ENCODE data around the gene TRMT2A.

Gene TRMT2A

DNA sequence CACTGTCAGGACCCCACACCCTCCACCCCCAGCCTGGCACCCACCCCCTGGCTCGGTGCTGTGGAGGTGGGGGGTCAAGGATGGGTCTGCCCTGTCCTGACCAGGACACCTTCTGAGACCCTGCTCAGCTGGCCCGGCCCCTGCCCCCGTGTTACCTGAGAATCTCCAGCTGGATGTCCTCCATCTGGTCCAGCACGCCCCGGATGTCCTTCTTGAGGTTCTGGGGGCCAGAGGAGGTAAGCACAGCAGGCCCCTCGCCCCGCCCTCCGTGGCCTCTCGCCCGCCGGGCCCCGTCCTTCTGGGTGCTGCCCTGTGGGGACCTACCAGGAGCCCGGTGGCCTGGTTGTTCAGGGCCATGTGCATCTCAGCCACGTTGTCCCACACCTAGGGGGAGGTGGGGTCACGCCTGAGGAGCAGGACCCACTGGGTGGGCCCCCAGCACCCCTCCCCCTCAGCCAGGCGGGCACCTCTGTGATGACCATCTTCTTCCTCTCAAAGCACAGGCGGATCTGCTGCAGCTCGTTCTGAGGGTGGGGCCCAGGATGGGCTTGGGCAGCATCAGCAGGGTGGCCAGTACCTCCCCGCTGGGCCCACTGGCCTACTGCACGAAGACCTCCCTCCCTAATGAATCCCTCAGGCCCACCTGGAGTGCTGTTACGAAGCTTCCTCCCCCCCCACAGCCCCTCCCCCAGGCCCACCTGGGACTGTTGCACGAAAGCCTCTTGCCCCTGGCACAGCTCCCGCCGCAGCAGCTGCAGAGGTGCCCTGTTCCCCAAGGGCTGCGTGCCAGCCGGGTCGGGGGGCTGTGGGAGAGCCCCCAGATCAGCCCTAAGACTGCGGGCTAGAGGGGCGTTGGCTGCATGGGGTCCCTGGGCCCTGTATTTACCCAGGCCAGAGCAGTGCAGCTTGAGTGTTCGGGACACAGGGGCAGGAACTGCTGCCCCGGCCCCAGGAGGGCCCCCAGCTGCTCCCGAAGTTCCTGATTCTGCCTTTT, 32.5 kb upstream of the TRMT2A start:
- no peak for DNase-seq

DNA sequence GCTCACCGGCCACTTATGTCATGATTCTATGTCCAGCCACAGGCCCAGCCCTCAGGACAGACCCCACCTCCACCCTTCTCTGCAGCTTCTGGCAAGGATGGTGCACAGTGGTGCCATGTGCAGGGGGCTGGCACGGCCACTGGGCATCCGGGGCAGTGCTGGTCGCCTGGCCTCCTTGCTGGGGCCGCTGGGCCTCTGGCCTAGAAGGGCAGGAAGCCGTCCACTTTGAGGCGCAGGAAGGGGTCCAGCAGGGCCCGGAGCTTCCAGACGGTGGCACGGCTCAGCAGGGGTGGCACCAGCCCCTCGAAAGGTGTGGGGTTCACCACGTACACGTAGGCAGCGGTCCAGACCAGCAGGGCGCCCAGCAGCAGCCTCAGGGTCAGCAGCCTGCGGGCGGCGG, 31.4 kb upstream of the TRMT2A start:
- no peak for DNase-seq

DNA sequence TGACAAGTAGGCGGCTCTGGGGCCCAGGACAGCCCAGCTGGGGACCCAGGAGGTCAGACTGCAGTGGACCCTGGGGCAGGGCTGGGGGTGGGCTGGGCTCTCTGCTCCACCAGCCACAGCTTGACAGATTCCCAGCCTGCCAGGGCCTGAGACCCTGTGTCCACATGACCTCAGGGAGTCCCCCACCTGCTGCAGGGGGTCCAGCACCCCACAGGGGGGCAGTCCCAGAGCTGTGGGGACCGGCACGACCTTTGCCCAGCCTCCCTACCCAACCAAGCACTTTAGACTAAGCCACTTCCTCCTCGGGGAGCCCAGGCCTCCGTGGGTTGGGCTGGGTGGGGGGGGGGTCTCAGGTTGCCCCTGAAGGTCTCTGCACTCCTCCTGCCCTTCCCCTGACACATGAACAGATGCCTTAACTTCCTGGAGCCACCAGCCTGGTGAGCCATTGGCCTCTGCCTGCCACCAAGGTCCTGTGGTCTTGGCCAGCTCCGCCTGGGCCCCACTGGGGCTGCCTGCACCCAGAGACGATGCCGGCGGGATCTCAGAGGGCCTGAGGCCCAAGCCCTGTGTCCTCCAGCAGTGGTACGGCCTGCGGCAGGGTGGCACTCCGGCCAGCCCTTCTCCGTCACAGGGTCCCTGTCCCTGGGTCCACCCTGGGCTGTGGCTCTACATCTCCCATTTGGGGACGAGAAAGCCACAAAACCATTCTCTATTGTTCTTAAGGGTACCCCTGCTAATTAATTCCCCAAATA, 30.4 kb upstream of the TRMT2A start:
- DNase-seq, result no peak

DNA sequence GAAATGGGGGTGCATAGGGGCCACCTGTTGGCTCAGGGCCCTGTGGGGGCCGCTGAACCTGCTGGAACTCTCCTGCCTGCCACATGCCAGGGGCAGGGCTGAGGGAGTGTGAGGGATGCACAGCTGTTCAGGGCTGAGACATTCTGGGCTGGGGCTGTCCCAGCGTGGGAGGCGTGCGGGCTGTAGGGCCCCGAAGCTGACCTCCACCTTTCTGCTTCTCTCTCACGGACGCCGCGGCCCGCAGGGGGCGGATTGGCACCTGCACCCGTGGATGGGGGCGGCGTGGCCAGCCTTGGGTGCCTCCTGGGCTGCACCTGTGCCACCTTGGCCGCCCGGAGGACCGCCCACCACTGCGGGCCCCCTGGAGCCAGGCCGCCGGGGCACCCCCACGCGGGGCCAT, 29.8 kb upstream of the TRMT2A start:
- no peak for DNase-seq

DNA sequence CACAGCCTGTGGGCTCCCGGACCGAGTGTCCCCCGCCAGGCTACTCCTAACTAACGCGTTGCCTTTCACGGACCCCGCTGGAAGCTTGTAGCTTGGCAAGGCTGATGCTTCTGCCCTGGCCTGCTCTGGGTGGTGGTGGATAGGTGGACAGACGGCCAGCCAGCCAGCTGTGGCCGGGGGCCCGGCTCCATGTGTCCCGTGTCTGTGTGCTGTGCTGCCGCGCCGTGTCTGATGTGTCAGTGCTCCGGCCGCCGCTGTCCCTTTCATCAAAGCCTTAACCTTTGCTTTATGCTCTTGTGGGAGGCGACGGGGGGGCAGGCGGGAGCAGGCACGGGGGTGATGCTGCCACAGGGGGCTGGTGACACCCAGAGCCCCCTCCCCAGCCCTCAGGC, 28.8 kb upstream of the TRMT2A start:
- no peak for DNase-seq

DNA sequence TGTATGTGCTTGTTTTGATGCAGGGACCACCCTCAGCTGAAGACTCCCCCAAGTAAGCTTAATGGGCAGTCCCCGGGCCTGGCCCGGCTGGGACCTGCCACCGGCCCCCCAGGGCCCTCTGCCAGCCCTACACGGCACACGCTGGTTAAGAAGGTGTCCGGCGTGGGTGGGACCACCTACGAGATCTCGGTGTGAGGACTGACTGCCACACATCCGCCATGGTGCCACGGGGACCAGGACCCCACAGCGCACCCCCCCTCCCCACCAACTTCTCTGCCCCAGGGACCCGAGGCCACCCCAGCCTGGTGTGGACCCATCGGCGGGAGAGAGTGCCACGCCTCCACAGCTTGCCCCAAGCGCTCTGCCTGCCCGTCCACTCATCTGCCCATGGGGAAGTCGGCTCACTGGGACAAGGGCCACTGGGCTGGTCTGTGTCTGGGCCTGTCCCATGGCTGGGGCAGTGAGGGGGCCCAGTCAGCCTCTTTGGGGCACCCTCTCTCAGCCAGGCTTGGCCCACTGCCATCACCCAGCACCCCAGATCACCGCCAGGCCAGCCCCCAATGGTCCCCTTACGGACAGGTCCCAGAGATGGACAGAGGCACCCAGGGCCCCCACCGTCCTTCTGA, 28.3 kb upstream of the TRMT2A start:
- DNase-seq, result no peak

DNA sequence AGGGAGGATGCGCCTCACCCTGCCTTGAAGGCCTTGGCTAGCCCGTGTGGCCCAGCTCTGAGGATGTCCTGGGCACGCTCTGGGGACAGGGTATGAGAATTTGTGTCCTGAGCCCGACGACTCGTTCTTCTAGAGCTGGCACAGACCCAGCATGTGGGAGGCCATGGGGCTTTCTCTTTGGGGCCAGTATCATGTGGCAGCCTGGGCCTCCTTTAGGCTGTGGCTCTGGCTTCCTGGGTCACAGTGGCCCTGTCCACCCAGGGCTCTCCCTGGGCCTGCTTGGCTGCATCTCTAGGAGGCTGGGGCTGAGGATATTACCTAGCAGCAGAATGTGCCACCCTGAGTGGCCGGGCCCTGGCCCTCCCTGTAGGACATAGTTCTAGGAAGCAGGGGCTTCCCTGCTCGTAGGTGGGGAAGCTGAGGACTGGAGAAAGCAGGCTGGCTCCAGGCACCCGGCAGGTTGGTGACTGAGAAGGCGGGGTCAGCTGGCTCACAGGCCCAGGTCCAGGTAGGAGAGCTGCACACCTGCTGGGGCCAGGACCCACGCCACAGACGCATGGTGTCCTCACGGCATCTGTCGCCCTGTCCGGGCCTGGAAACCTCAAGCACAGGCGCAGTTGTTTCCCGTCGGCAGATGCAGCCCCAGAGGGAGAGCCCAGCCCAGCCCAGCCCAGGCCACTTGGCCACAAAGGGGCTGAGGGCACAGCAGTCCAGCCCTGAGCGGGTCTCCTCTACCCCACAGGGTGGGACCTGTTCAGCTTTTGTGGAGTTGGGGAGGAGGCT, 27.0 kb upstream of the TRMT2A start:
- DNase-seq, result no peak

DNA sequence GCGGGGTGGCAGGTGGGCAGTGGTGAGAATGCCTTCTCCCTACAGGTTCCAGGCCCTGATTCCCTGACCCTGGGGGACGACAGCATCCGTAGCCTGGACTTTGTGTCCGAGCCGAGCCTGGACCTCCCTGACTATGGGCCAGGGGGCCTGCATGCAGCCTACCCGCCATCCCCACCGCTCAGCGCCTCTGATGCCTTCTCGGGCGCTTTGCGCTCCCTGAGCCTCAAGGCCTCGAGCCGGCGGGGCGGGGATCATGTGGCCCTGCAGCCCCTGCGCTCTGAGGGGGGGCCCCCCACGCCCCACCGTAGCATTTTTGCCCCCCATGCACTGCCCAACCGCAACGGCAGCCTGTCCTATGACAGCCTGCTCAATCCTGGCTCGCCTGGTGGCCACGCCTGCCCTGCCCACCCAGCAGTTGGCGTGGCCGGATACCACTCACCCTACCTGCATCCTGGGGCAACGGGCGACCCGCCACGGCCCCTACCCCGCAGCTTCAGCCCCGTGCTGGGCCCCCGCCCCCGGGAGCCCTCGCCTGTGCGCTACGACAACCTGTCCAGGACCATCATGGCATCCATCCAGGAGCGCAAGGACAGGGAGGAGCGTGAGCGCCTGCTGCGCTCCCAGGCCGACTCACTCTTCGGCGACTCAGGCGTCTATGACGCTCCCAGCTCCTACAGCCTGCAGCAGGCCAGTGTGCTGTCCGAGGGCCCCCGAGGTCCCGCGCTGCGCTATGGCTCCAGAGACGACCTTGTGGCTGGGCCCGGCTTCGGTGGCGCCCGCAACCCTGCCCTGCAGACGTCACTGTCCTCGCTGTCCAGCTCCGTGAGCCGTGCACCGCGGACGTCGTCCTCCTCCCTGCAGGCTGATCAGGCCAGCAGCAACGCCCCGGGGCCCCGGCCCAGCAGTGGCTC, 25.9 kb upstream of the TRMT2A start:
- DNase-seq, result no peak

DNA sequence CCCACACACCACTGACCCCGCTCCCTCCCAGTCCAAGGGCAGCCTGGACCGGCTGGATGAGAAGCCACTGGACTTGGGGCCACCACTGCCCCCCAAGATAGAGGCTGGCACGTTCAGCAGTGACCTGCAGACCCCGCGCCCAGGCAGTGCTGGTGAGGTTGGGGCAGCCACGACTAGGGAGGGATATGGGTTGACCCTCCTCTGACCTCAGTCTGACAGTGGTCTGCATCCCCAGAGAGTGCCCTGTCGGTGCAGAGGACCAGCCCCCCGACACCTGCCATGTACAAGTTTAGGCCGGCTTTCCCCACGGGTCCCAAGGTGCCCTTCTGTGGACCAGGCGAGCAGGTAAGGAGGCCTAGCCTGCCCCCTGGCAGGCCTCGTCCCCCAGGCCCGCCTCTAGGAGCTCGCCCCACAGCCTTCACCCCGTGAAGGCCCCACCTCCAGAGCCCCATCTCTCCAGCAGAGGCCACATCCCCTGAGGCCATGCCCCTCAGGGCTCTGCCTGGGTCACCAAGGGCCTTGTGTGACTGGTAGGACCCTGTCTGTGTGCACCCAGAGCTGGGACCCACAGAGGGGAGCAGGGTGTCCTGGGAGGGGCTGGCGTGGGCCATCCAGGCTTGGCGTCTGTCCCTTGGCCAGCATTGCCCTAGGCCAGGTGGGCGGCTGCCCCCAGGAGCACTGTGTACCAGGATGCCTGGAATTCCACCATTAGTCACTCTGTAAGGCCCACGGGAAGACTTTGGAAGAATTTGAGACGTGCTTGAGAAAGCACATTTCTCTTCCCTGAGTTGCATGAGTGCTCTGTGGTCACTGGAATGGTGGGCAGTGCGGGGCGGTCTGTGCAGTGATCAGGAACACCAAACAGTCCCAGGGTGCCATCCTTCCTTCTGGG, 24.4 kb upstream of the TRMT2A start:
- DNase-seq, result no peak

DNA sequence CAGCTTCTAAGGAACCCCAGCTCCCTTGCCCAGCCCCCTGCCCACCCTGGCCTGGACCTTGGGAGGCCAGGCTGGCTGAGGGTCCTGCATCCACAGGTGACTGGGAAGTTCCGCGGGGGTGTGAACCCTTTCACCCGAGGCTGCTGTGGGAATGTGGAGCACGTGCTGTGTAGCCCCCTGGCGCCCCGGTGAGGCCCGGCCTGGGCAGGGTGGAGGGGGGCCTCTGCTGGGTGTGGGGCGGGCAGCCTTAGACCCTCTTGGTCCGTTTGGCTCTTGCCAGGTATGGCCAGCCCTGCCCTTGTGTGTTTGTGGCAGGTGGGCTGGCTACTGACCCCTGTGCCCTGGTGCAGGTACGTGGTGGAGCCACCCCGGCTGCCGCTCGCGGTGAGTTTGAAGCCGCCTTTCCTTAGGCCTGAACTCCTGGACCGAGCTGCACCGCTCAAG, 23.5 kb upstream of the TRMT2A start:
- DNase-seq, result no peak

DNA sequence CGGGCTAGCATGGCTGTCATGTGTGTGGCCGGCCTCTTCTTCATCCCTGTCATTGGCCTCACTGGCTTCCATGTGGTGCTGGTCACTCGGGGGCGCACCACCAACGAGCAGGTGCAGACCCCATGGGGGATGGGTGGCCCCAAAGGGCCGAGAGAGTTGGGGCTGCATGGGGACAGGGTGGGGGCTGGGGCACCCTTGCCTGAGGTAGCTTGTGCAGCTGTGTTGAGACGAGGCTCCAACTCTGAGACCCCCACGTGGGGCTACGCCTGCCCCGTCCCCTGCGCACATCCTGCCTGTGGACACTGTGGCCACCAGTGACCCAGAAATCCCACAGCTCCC, 23.1 kb upstream of the TRMT2A start:
- no peak for DNase-seq

DNA sequence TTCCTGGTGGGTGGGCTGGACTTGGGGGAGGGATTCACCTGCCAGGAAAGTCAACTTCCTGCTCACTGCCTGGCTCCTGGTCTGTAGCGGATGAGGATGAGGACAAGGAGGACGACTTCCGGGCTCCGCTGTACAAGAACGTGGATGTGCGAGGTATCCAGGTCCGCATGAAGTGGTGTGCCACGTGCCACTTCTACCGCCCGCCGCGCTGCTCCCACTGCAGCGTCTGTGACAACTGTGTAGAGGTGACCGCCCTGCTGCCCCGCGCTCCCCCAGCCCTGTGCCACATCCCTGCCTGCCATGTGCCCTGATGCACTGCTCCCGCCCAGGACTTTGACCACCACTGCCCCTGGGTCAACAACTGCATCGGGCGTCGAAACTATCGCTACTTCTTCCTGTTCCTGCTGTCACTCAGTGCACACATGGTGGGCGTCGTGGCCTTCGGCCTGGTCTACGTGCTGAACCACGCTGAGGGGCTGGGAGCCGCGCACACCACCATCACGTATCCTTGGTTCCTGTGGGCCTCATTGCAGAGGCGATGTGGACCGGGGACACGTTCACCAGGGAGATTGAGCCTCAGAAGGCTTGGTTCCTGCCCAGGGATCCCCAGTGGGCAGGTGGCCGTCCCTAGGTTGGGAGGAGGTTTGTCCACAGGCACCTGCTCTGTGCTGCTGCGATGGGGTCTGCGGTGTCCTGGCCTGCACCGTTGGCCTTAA, 22.5 kb upstream of the TRMT2A start:
- no peak for DNase-seq

DNA sequence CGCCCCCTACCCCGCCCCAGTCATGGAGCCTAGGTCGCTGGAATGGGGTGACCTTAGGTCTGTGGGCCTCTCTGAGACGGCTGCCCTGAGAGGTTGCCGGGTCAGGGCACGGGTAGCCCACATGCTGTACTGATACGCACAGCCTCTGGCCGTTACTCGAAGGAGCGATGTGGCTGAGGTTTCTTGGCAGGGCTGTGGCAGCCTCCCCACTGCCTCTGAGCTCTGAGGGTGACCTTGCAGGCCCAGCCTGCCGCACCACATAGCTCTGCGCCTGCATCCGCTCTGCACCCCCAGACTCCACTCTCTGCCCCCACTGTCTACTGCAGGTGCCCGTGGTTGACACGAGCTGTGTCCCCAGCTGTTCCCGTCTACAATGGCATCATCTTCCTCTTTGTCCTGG, 21.8 kb upstream of the TRMT2A start:
- no peak for DNase-seq

DNA sequence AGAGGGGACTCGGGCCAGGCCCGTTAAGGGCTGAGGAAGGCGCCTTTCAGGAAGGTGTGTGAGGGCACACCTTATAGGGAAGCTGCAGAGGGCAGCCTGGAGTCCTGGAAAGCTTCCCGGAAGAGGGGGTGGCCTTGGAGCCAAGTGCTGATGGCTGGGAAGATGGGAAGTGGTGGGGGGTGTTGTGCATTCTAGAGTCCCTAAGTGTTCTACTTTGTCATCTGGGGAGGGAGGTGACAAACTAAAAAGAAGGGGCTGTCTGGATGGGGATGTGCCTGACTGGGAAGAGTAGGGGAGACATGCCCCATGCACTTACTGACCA, 21.4 kb upstream of the TRMT2A start:
- DNase-seq, result no peak

DNA sequence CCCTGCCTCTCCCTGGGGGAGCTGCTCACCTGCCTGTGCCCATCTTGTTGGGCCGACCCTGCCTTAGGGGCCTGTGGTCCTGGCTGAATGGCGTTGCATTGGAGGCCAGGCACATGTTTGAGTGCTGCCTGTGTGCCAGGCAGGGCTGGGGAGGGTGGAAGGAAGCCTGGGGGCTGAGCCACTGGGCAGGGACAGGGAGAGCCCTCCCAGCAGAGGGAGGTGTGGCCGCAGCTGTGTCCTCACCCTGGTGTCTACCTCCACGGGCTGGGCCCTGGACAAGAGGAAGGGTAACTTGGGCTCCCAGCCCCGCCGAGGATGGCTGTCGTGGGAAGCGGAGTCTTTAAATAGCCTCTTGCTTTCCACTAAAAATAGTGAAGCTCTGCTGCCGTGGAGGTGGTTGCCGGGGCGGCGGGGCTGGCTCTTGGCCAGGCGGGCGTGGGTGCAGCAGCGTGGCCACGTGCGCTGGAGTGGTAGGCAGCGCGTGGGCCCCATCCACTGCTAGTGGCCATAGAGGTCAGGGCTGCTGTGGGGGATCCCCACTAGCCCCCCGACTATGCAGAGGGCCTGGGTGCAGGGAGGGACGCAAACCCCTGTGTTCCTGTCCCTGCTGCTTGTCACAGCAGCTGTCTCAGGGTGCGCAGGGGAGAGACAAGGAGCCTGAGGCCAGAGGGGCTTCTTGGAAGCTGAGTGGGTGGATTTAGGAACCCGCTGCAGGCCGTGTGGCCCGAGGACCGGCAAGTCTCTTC, 20.8 kb upstream of the TRMT2A start:
- DNase-seq, result no peak

DNA sequence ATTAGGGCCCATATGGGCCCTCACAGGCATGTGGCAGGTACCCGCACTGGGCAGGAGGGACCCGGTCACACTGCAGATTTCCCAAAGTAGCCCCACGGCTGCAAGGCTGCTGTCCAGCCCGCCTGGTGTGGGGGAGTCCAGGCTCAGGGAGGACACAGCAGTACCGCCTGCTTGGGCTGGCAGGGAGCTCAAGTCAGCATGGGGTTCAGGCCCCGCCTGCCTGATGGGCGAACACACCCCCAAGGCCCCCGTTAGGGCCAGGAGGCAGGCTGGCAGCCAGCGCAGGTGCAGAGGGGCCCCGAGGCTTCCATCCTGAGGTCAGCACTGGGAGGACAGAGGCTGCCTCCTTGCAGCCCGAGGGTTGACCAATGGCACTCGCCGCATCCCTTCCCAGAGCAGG, 20.1 kb upstream of the TRMT2A start:
- no peak for DNase-seq

DNA sequence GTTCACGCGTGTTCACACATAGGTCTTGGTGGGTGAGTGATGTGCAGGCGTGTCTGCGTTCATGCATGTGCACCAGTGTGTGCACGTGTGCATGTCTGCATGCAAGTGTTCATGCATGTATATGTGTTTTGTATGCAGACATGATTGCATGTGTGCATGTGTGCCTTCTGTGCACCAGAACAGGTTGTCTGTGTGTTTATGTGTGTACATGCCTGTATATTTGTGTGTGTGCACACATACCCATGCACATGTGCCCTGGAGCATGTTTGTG, 19.5 kb upstream of the TRMT2A start:
- DNase-seq, result no peak

DNA sequence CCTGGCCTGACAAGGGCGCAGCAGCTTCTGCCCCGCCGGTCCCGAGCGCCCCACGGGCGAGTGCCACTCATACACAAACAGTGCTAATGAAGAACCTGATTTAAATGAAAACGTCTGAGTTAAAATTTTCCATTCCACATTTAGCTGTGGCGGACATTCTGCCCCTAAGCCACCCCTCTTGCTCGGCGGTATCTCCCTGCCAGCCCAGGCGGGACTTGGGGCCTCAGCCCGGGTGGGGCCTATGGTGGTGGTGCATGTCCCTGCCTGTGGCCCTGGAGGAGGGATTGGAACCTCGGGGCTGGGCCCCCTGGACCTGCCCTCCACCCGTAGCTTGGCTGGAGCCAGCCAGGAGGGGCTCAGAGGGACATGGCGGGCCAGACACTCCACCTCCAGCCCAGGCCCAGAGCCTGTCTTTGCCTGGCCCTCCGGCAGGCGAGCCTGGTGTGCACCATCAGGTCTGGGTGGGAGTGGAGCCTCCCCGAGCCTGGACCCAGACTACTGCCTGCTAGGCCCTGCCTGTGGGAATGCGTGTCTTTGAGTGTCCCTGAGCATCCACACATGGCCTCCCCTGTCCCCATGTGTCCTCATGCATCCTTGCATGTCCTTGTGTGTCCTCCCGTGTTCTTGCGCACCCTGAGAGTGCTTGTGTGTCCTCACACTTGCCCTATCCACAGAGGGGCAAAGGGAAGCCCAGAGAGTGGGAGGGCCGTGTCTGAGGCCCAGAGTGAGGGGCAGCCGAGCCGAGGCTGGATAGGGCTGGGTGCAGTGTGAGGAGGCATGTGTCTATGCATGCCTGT, 19.0 kb upstream of the TRMT2A start:
- no peak for DNase-seq

DNA sequence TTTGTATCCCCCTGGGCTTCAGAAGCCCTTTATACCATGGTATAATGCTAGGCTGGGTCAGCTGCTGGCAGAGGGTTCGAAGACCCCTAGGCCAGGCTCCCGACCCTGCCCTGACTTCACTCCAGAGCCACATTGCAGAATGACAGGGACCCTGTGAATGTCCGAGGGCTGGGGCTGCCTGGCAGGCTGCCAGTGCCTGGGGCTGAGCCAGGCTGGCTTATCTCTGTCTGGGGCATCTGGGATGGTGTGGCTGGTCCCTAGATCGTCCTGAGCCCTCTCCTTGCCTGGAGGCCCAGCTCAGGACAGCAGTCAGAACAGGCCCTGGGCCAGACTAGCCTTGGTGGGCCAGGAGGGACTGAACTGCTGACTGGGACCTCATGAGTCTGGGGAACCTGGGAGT, 18.2 kb upstream of the TRMT2A start:
- no peak for DNase-seq
